GM20000 (cell line): ENCODE results near the gene SELENOW.
"Not testable (repeated sequence)": the region's sequence is repeated elsewhere in the genome, so short reads cannot be mapped to it uniquely, and the experiment has no call there.

Source experiments
- DNase-seq: peaks from one replicate; pipeline ENCODE4 v3.0.0; 2012; ENCODE audit warnings: low spot score
- TF ChIP-seq, protein P1 (sequence below): IDR thresholded peaks from 2 replicates; pipeline ENCODE4 v1.5.1; 2012; ENCODE audit warnings: mild to moderate bottlenecking, control low read depth; ENCODE audit errors: extremely low read depth, missing control alignments

SELENOW gene

GRCh38 chr19:47741544-47742140, 36.9 kb upstream of the SELENOW start:
- DNase-seq: no peak
- TF ChIP-seq, protein P1, sequence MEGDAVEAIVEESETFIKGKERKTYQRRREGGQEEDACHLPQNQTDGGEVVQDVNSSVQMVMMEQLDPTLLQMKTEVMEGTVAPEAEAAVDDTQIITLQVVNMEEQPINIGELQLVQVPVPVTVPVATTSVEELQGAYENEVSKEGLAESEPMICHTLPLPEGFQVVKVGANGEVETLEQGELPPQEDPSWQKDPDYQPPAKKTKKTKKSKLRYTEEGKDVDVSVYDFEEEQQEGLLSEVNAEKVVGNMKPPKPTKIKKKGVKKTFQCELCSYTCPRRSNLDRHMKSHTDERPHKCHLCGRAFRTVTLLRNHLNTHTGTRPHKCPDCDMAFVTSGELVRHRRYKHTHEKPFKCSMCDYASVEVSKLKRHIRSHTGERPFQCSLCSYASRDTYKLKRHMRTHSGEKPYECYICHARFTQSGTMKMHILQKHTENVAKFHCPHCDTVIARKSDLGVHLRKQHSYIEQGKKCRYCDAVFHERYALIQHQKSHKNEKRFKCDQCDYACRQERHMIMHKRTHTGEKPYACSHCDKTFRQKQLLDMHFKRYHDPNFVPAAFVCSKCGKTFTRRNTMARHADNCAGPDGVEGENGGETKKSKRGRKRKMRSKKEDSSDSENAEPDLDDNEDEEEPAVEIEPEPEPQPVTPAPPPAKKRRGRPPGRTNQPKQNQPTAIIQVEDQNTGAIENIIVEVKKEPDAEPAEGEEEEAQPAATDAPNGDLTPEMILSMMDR: no peak

- DNase-seq: no peak
- TF ChIP-seq, protein P1: no peak
These were observed 35.9 kb upstream of the SELENOW start for GRCh38 chr19:47742634-47743033.

DNA sequence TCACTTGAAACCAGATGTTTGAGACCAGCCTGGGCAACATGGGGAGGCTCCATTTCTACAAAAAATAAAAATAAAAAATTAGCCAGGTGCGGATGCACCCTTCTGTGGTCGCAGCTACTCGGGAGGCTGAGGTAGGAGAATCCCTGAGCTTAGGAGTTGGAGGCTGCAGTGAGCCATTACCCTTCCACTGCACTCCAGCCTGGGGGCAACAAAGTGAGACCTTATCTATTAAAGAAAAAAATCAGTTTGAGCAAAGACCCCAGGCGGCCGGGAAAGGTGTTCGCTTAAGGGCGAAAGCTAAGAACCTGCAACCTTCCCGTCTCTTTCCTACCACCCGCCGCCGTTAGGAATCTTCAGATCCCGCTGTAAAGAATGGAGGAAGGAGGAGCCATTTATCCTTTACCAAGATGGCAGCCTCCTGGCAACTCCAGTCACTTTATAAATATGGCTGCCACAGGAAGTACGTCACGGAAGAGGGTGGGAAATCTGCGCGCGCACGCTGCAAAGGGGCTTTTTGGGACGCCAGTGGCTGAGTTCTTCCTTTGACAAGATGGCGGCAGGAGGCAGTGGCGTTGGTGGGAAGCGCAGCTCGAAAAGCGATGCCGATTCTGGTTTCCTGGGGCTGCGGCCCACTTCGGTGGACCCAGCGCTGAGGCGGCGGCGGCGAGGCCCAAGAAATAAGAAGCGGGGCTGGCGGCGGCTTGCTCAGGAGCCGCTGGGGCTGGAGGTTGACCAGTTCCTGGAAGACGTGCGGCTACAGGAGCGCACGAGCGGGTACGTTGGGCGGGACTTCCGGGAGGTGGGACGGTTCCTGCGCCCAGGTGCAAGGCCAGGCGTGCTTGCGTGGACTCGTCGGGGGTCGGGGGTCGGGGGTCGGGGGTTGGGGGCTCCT, 33.2 kb upstream of the SELENOW start, which contains the start of gene NOP53:
Gene NOP53 (plus strand): TSS at position 537 of the 892 bp plus-strand sequence. CDS start 14 bp downstream, at position 551.
- peak; percentile 98 for DNase-seq
- TF ChIP-seq, protein P1: no peak

GRCh38 chr19:47746129-47746528, 32.4 kb upstream of the SELENOW start:
- not testable (repeated sequence) for DNase-seq

GRCh38 chr19:47749326-47749725, 29.2 kb upstream of the SELENOW start:
- TF ChIP-seq, protein P1: no peak
- peak; percentile 80 for DNase-seq

DNA sequence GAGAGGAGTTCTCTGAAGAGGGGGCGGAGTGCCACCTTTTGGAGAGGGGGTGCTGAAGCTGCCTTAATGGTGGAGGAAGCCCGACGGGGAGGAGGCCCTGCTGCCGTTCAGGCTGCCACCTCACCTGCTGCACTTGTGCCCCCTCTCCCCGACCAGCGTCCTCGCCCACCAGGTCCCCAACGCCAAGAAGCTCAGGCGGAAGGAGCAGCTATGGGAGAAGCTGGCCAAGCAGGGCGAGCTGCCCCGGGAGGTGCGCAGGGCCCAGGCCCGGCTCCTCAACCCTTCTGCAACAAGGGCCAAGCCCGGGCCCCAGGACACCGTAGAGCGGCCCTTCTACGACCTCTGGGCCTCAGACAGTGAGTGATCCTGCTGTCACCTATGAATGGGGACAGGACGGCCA, 27.8 kb upstream of the SELENOW start:
- TF ChIP-seq, protein P1: no peak
- DNase-seq: no peak

- TF ChIP-seq, protein P1: no peak
- DNase-seq: no peak
These were observed 25.9 kb upstream of the SELENOW start for GRCh38 chr19:47752440-47753211.
